GM19035 (cell line): ENCODE data around the gene C20orf204.

Experiments used
- ATAC-seq: cut with Tn5 transposase; IDR thresholded peaks from one replicate; pipeline ENCODE4 v1.9.1; 2021; ENCODE audit not compliant: unreplicated experiment

C20orf204 gene

DNA sequence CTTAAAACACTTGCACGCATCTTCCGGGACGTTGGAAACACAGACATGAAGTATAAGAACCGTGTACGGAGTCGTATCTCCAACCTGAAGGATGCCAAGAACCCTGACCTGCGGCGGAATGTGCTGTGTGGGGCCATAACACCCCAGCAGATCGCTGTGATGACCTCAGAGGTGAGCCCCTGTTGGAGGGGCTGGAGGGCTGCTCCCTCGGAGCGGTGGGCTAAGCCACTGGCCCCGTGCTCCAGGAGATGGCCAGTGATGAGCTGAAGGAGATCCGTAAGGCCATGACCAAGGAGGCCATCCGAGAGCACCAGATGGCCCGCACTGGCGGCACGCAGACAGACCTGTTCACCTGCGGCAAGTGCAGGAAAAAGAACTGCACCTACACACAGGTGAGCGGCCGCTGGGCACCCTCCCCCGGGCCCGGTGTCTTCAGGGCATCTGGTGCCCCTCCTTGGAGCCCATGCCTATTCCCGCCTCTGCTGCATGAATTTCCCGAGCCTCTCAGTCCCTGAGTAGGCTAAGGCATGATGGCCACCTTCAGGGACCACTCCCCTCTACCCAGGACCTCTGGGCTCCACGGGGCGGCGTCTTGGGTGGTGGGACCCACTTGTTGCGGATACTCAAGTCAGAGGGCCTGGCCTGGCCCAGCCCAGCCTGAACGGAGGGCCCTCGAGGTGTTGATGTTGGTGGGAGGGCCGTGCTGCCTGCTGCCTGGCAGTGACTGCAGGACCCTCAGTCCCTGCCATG is 34.4 kb downstream of the C20orf204 start:
- ATAC-seq: no peak

DNA sequence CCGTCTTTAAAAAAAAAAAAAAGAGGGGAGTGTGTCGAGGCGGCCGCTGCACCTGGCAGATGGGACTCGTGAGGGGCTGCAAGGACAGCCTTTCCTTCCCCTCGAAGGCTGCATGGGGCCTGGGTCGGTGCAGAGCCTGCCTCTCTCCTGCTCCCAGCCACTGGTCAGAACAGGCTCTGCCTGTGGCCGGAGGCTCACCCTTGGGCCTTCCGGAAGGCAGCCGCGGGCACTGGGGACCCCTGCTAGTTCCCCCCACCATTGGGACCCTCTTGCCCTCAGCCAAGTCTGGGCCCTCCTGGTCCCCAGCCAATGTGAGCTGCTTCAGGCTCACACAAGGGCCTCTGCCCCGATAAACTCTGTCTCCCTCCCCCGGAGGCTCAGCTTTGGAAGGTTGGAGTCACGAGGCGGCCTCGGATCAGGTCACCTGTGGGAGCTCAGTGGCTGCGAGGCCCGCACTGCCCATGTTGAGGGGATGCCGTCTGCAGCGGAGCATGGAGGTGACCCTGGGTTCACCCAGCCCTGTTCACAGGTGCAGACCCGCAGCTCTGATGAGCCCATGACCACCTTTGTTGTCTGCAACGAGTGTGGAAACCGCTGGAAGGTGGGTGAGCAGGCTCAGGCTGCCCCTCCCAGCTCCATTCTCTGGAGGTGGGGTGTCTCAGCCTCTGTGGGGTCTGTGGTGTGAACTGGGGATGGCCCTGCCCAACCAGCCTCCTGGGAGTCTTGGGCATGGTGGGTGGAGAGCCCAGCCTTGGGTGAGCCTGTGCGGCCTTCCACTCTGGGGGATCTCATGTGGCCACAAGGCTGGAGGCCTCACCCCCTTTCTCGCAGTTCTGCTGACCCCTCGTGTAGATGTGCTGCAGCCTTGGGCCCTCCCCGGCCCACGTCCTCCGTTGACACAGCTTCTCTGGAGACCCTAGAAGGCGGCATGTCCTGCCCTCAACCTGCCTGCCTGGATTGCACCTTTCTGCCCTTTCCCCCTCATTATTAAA is 35.7 kb downstream of the C20orf204 start:
- ATAC-seq: no peak

DNA sequence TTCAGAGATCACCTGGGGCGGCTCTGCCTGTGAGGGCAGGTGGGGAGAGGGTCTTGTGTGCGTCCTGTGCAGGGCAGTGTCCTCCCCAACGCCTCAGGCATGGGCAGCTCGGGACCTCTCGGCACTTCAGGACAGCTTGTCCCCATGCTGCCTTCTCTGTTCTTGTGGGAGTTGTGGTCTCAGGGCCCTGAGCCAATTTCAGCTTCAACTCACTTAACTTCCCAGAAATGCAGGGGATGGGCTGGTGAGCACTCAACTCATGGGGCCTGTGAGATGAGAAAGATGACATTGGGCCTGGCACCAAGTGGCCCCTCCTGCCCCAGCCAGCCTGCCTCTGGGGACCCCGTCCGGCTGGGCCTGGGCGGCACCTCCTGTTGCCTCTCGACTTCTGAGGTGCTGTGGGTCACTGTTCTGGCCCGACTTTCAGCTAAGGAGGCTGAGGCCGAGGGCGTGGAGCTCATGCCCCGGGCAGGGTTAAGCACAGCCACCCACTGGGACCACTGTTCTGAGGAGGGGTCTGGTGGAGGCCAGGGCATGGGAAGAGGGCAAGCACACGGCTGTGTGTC is 36.6 kb downstream of the C20orf204 start:
- no peak for ATAC-seq

DNA sequence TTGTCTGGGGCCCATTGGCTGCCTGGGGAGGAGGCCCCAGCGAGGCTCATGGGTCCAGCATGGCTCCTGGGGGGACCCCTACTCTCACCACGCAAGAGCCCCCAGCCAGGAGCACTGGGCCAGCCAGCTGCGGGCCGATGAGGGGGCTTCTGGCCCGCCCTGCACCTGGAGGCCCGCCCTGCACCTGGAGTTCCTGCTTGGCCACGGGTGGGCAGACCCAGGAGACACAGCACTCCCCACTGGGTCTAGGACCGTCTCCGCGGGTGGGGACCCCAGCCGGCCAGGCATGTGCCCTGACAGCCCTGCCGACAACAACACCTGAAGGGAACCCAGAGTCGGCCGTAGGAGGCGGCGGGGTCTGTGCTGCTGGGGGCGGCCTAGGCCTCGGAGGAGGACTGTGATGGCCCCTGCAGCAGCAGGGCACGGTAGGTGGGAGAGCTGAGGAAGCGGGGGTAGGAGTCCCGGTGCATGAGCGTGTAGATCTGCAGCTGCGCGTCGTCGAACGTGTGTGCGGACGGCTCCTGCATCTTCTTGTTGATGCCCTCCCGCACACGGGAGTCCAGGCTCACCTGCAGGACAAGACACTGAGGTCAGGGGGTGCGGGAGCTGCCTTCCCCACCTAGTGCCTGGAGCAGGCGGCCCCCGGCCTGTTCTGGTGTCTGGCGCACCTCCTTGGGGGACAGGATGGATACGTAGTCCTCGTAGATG is 37.6 kb downstream of the C20orf204 start:
- no peak for ATAC-seq

DNA sequence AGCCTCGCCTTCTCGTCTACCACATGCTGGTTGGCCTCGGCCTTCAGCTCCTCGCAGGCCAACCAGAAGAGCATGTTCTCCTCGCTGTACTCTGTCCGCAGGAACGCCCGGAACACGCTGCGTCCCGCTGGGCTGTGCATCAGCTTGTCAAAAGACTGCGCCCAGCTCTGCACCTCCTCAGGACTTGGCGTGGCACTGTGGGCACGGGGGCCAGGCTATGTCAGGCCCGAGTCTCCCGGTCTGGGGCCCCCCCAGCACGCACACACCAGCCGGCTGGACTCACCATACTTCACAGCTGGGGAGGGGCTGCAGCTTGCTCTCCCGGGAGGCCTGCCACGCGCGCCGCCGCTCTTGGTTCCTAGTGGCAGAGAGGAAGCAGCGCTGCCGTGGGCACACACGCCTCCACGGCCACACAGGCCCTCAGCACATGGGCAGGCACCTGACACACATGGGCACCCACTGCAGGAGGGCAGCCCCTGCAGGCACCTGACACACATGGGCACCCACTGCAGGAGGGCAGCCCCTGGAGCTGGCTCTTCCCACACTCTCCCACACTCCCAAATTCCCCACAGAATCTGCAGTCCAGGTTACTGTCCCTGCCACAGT is 38.3 kb downstream of the C20orf204 start:
- ATAC-seq: no peak

DNA sequence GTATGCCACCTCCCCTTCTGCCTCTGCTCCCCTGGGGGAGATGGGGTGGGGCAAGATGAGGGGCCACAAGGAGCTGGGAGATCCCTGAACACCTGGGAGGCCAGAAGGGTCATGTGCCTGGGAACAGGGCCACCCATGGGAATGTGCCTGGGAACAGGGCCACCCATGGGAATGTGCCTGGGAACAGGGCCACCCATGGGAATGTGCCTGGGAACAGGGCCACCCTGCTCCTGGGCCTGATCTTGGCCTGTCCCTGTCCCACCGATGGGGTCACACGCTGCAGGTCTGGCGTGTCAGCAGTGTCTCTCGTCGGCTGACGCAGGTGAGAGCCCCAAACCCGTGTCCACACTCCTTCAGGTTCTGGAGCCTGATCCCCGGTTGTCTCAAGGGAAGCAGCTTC is 39.0 kb downstream of the C20orf204 start:
- no peak for ATAC-seq

DNA sequence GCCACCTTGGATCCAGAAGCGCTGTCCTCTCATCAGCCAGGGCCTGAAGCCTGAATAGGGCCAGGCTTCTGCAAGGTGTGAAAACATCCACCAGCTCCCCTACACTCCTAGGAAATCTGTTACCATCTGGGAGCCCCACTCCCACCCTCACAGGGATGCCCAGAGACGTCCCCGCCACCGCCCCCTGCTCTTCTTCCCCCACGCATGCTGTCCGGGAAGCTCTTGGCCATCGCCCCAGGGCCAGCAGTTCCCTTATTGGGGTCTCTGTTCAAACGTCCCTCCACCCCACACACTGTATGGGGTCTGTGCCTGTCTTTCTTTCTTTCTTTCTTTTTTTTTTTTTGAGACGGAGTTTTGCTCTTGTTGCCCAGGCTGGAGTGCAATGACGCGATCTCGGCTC is 39.6 kb downstream of the C20orf204 start:
- no peak for ATAC-seq

DNA sequence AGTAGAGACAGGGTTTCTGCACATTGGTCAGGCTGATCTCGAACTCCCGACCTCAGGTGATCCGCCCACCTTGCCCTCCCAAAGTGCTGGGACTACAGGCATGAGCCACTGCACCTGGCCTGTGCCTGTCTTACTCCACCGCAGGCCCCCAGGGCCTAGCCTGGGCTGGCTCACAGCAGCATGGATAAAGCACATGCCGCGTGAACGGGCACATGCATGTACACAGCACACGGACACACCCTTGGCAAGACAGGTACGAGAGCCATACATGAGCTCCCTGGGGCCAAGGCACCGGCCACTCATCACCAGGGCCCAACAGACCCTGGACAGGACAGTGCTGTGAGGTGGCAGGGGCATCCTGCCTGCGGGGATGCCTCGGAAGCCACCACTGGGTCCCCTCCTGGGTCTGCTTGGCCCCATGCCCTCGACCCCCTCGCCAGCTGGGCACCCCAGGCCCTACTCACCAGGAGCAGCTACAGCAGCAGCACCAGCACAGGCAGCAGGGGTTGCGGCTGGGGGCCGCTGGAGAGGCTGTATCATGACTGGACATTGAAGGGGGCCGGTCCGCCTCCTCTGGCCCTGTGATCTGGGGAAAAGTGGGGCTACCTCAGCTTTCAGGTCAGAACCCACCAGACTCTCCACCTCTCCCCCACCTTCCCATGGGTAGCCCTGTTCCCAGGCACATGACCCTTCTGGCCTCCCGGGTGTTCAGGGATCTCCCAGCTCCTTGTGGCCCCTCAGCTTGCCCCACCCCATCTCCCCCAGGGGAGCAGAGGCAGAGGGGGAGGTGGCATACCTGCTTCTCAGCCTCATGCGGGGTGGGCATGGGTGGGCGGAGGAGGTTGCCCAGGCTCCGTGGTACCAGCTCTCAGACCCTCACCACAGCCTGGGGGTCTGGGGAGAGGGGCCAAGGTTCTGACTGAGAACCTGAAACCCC is 40.3 kb downstream of the C20orf204 start:
- no peak for ATAC-seq

DNA sequence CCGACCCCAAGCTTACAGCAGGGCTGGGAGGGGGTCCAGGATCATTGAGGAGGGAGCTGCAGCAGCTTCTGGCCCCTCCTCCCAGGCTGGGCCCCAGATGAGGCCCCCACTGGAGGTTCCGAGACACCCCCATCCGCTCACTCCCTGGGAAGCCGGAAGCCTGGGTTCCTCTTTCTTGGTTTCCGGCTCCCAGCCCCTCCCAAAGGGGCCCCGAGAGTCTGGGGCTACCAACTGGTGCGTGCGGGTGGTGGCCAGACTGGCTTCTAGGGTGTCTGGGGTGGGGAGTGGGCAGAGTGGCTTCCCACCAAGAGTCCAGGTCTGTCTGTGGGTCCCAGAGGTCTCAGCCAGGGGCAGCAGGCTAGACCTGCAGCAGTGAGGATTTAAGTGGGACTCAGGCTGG is 41.1 kb downstream of the C20orf204 start:
- no peak for ATAC-seq

DNA sequence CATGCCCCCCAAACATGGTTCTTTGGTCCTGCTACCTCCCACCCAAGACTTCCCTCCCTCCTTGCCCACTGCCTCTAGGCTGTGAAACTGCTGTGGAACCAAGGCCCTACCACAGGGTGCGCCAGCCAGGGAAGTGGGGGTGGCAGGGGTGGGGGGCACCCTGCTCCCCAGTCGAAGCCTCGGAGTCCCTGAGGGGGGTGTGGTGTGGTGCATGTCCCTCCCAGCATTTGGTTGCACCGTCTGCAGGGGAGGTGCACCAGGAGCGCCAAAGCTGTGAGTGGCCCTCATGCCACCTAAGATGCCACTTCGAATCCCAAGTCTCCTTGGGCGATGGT is 41.5 kb downstream of the C20orf204 start:
- no peak for ATAC-seq

DNA sequence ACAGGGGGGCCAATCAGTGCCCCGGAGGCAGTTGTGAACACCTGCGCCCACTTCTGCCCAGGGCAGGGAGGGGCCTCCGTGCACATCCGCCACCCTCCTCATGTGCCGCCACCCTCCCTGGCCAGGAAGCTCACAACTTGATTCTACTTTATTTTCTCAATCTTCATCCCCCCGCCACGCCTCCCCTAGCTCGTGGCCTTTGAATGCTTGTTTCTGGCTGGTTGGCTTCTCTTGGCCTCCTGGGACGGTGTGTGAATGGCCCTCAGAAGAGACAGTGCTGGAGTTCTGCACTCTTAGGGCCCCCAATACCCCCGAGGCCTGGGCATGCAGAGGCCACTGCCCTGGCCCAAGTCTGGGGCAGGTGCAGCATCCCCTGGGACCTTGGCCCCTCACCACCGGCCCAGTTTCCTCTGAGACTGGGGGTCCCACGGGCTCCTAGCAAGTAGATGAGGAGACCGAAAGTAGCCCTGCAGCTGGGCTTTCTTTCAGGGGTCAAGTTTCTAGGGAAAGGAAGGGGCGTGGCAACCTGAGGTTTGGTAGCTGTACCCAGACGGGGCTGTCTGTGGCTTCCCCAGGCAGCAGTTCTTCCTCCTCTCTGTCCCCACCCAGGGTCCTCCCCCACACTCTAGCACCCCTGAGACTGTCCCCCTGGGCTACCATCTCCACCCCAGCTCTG is 42.0 kb downstream of the C20orf204 start:
- ATAC-seq: no peak

DNA sequence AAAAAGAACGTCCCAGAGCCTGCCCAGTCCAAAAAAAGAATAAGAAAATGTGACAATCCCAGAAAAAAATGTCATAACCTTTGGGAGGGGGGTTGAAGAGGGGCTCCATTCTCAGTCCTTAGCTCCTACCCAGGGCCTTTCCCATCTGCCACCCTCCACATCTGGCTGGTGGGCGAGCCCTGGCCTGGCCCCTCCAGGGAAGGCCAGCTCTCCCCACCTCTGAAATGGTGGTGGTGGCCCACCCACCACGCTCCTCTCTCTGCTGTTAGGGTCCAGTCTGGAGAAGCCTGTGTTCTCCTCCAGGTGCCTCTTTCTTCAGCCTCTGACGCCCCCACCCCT is 42.9 kb downstream of the C20orf204 start:
- no peak for ATAC-seq

DNA sequence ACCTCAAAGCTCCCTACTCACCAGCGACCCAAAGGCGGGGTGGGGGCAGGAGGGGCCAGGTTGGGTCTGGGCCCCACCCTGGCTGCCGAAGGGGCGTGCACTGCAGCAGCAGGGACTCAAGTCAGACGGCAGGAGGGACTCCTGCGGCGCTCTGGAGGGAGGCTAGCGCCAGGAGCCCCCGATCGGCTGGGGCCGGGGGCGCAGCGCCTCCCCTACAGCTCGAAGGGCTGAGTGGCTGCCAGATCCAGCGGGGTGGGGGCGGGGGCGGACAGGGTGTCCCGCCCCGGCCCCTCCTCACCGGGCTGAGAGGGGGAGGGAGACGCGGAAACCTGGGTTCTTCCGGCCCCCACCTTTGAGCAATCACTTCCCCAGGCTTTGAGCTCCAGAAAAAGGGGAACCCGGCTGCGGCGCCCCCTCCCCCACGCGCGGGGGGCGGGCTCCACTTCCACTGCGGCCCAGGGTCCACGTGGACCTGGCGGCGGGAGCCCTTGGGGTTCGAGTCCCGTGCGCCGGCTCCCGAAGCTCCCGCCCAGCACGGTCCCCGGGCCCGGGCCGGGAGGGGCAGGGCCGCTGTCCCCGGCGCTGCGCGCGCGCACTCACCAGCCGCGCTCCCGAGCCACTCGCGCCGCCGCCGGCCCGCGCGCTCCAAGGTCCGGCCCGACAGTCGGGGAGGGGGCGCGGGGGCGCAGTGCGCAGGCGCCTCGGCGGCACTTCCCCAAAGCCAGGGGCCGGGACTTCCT is 43.5 kb downstream of the C20orf204 start, which contains the start of gene RGS19:
Gene RGS19, minus strand, starts transcription at position 246 of the 740 bp plus-strand sequence. CDS start 2,632 bp downstream, outside the sequence.
- ATAC-seq: no peak

DNA sequence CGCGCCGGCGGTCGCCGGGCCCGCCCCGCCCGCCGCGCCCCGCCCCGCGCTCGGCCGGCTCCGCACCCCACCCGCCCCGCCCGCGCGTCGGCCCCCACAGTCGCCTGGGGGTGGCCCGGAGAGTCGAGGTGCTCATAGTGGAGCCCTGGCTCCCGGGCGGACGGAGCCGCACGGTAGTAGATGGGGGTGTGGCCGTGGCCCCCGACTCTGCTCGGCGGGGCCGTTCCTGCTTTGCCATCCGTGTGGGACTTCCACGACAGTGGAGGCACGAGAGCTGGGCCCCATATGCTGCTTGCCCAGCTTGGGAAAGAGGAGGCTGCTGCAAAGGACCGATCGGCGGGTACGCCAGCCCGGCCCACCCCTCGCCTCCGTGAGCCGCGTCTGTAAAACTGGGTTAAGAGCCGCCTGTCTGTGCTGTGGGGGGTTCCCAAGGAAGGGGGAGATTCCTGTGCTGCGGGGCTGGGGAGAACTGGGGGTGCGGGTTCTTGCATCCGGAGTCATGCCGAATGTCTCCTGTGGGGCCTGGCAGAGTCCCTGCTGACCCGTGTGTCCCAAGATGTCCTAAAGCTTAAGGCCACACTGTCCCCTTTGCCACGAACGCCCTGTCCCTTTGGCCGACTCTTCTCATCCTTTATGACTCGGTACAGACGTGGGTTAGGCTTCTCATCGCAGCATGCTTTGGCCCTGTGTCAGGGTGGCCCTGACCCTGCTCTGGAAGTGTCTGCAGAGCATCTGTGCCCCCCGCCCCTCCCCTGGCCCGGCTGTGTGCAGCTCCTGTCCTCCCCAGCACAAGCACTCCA is 44.2 kb downstream of the C20orf204 start, which contains the start of gene OPRL1:
Gene OPRL1, plus strand, starts transcription at position 70 of the 800 bp plus-strand sequence. CDS start 12,639 bp downstream, outside the sequence.
- ATAC-seq: no peak

DNA sequence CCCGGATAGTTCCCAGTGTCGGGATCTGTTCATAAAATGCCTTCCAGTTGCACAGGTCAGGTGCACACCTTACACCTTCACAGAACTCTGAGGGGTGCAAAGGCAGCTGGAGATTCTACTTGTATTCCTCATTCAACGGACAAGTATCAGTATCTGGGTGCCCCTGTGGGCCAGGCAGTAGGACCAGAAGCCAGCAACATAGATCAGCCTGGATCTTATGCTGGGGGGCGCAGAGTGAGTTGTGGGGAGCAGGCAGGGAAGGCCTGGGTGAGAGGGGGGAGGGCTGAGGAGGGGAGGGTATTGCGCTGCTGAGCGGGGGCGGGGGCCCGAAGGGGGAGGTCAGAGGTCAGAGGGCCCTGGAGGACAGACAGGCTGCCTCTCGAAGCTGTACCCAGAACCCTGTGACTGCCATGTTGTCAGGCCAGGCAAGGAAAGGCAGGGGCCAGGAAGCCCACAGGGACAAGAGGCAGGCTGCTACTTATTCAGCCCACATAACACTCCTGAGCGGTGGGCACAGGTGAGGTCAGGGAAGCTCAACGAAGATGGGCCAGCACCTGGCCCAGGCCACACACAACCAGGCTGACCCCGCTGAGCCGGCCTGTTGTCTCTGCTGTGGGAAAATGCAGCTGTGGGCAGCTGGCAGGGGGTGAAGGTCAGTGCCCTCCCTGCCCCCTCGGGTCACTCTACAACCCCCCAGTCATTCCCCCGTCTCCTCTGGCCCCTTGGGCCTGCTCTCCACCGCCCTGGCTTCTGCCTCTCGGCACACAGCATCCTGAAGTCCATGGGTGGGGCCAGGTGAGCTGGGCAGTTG is 45.0 kb downstream of the C20orf204 start:
- ATAC-seq: no peak

DNA sequence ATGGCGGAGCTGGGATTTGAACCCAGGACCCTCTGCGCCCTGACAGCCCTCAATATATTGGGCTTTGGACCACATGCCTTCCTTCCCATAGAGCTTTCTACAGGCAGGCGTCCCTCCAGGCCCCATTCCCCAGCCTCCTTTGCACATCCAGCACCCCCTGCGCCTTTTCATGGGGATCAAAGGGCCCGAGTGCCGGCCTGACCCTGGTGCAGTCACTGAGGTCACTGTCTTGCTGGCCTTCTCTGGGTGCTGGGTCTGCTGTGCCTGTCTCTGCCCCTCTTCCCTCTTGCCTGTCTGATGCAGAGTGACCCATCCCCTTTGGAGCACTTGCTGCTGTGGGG is 45.6 kb downstream of the C20orf204 start:
- no peak for ATAC-seq
